H9 (cell line): ENCODE results near the gene HSPA1L. TPM values are rescaled to one million over a fixed set of nuclear protein-coding genes. Genes with fewer than 3 reads are reported as not detected.

ENCODE experiments used
- DNase-seq: peaks from one replicate; pipeline ENCODE4 v3.0.0-alpha.2; 2017
- H2AFZ ChIP-seq: one replicate; pipeline ENCODE4 v1.6.1; 2013; ENCODE audit warnings: mild to moderate bottlenecking, low read length, control low read depth, moderate library complexity
- H2AK5ac ChIP-seq: 2 replicates; pipeline ENCODE4 v1.6.1; 2013; ENCODE audit warnings: low read length, control low read depth, mixed read lengths; ENCODE audit not compliant: insufficient read length
- H2BK120ac ChIP-seq: one replicate; pipeline ENCODE4 v1.6.1; 2013; ENCODE audit warnings: low read depth, mild to moderate bottlenecking, low read length, control low read depth, inconsistent platforms; ENCODE audit not compliant: poor library complexity, severe bottlenecking
- H2BK12ac ChIP-seq: 2 replicates; pipeline ENCODE4 v1.6.1; 2013; ENCODE audit warnings: low read length, control low read depth, mixed read lengths, low read depth; ENCODE audit not compliant: insufficient read length
- H2BK15ac ChIP-seq: 2 replicates; pipeline ENCODE4 v1.6.1; 2013; ENCODE audit warnings: low read depth, low read length, control low read depth
- H2BK20ac ChIP-seq: one replicate; pipeline ENCODE4 v1.6.1; 2013; ENCODE audit warnings: low read depth, mild to moderate bottlenecking, low read length, control low read depth, inconsistent platforms; ENCODE audit not compliant: poor library complexity, severe bottlenecking
- H2BK5ac ChIP-seq: 2 replicates; pipeline ENCODE4 v1.6.1; 2013; ENCODE audit warnings: low read length, control low read depth, mixed read lengths; ENCODE audit not compliant: insufficient read length
- H3K14ac ChIP-seq: 2 replicates; pipeline ENCODE4 v1.6.1; 2013; ENCODE audit warnings: low read length, control low read depth; ENCODE audit not compliant: insufficient read depth
- H3K18ac ChIP-seq: 2 replicates; pipeline ENCODE4 v1.6.1; 2013; ENCODE audit warnings: low read depth, mild to moderate bottlenecking, mixed read lengths, low read length, control low read depth; ENCODE audit not compliant: insufficient read length
- H3K23ac ChIP-seq: 2 replicates; pipeline ENCODE4 v1.6.1; 2013; ENCODE audit warnings: low read length, control low read depth, mixed read lengths, low read depth; ENCODE audit not compliant: insufficient read length
- H3K23me2 ChIP-seq: 2 replicates; pipeline ENCODE4 v1.6.1; 2013; ENCODE audit warnings: low read depth, mild to moderate bottlenecking, mixed read lengths, low read length, control low read depth; ENCODE audit not compliant: insufficient read length, poor library complexity, severe bottlenecking
- H3K27ac ChIP-seq: 2 replicates; pipeline ENCODE4 v1.5.1; 2013; ENCODE audit warnings: low read length, control low read depth, mixed read lengths, low read depth; ENCODE audit not compliant: insufficient read length
- H3K27me3 ChIP-seq: 2 replicates; pipeline ENCODE4 v1.6.1; 2013; ENCODE audit warnings: low read length, control low read depth, inconsistent platforms; ENCODE audit not compliant: insufficient read depth
- H3K4ac ChIP-seq: 2 replicates; pipeline ENCODE4 v1.6.1; 2013; ENCODE audit warnings: low read depth, mild to moderate bottlenecking, control low read depth, inconsistent platforms, low read length, moderate library complexity
- H3K4me1 ChIP-seq: 2 replicates; pipeline ENCODE4 v1.6.1; 2013; ENCODE audit warnings: low read length, control low read depth, inconsistent platforms; ENCODE audit not compliant: insufficient read depth
- H3K4me2 ChIP-seq: 2 replicates; pipeline ENCODE4 v1.6.1; 2013; ENCODE audit warnings: low read length, control low read depth, mixed read lengths; ENCODE audit not compliant: insufficient read length, insufficient read depth
- H3K56ac ChIP-seq: 2 replicates; pipeline ENCODE4 v1.6.1; 2013; ENCODE audit warnings: low read depth, mild to moderate bottlenecking, mixed read lengths, low read length, control low read depth; ENCODE audit not compliant: insufficient read length
- H3K79me1 ChIP-seq: 2 replicates; pipeline ENCODE4 v1.6.1; 2013; ENCODE audit warnings: low read depth, mild to moderate bottlenecking, moderate library complexity, low read length, control low read depth, inconsistent platforms; ENCODE audit not compliant: insufficient read depth, poor library complexity, severe bottlenecking
- H3K79me2 ChIP-seq: 2 replicates; pipeline ENCODE4 v1.6.1; 2013; ENCODE audit warnings: low read length, control low read depth, inconsistent platforms; ENCODE audit not compliant: insufficient read depth
- H3K9ac ChIP-seq: 2 replicates; pipeline ENCODE4 v1.6.1; 2013; ENCODE audit warnings: low read length, control low read depth, mixed read lengths; ENCODE audit not compliant: insufficient read length; ENCODE audit errors: extremely low read depth
- H3K9me3 ChIP-seq: one replicate; pipeline ENCODE4 v1.6.1; 2013; ENCODE audit warnings: low read depth, low read length, inconsistent platforms; ENCODE audit not compliant: control insufficient read depth
- H3T11ph ChIP-seq: one replicate; pipeline ENCODE4 v1.6.1; 2013; ENCODE audit warnings: mild to moderate bottlenecking, low read length, control low read depth, inconsistent platforms
- H4K20me1 ChIP-seq: one replicate; pipeline ENCODE4 v1.6.1; 2013; ENCODE audit not compliant: control insufficient read depth, insufficient read length, insufficient read depth
- H4K5ac ChIP-seq: 2 replicates; pipeline ENCODE4 v1.6.1; 2013; ENCODE audit warnings: low read depth, mild to moderate bottlenecking, mixed read lengths, low read length, control low read depth; ENCODE audit not compliant: insufficient read length
- H4K8ac ChIP-seq: replicated peaks from 2 replicates; pipeline ENCODE4 v1.6.1; 2013; ENCODE audit warnings: low read length, control low read depth, mixed read lengths, low read depth; ENCODE audit not compliant: insufficient read length
- H4K91ac ChIP-seq: 2 replicates; pipeline ENCODE4 v1.6.1; 2013; ENCODE audit warnings: low read depth, mild to moderate bottlenecking, moderate library complexity, mixed read lengths, low read length, control low read depth; ENCODE audit not compliant: insufficient read length
- H3K27ac Mint-ChIP-seq, 3 experiments: 2 replicates in 2 of 3; 3 replicates in 1 of 3; pipeline ENCODE4 v1.8.0; 2020 to 2021; ENCODE audit warnings: mixed read lengths in 3 of 3, mild to moderate bottlenecking in 1 of 3, moderate library complexity in 1 of 3
- H3K27me3 Mint-ChIP-seq: 2 replicates; pipeline ENCODE4 v1.8.0; 2021; ENCODE audit warnings: low read depth, mild to moderate bottlenecking, moderate library complexity, mixed read lengths
- H3K36me3 Mint-ChIP-seq, 3 experiments: 2 replicates in 2 of 3; 3 replicates in 1 of 3; pipeline ENCODE4 v1.8.0; 2020 to 2021; ENCODE audit warnings: low read depth in 3 of 3, mixed read lengths in 3 of 3; ENCODE audit not compliant: insufficient read depth in 1 of 3
- H3K4me1 Mint-ChIP-seq, 2 experiments: 2 replicates each; pipeline ENCODE4 v1.8.0; 2020; ENCODE audit warnings: mixed read lengths in 2 of 2
- H3K4me3 Mint-ChIP-seq, 2 experiments: 2 replicates in 1 of 2; 3 replicates in 1 of 2; pipeline ENCODE4 v1.8.0; 2020 to 2021; ENCODE audit warnings: mild to moderate bottlenecking in 2 of 2, mixed read lengths in 2 of 2, moderate library complexity in 1 of 2
- H3K9me3 Mint-ChIP-seq, 2 experiments: 2 replicates in 1 of 2; 3 replicates in 1 of 2; pipeline ENCODE4 v1.8.0; 2020; ENCODE audit warnings: mild to moderate bottlenecking in 2 of 2, mixed read lengths in 2 of 2, moderate library complexity in 1 of 2
- WGBS: extraction: QIAGEN DNeasy Blood & Tissue Kit; methylation state at CpG from one replicate; pipeline ENCODE4 v1.1.7; 2013; ENCODE audit warnings: missing lambda C conversion rate, low lambda C conversion rate, mixed read lengths; ENCODE audit not compliant: insufficient read length; ENCODE audit errors: extremely low coverage; 5-methylcytosine and 5-hydroxymethylcytosine counted together
- total RNA-seq: library from RNA; stranded (reverse); gene quantifications from 2 replicates; pipeline ENCODE4 v1.2.1, GENCODE V29; 2021
- TF ChIP-seq, protein P1 (sequence below): fragments of 200-600 bp; sonication (generic); conservative IDR thresholded peaks from 3 replicates; pipeline ENCODE4 v1.8.0; 2021; ENCODE audit warnings: antibody characterized with exemption, mild to moderate bottlenecking

The HSPA1L gene
- total RNA-seq, 1 experiment from 2014 or later: 2.5 TPM

DNA sequence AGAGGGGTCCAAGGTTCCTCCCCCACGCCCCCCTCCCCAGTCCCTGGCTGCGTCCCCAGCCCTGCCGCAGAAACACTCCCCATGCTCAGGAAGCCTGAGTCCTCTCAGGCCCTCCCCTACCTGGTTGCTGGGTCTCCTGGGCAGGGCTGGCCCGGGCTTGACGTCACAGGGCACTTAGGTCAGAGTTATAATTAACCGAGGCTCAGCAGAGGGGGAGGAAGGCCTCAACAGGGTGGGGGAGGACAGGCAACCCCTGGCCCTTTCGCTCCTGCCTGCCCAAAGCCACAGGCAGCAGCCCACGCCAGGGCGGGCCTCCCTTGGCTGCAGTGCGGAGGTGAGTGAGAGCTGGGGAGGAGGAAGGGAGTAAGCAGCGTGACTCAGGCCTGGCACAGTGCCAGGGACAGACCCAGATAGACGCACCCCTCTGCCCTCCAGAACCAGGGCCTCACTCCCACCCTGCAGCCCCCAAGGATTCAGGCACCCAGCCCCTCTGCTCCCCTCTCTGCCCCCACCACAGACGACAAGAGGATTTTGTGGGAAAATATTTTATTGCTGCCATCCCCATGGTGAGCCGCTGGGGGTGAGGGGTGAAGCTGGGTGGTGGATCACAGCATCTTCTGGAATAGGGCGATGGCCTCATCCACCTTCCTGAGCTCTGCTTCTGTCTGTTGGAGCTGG is 38.0 kb downstream of the HSPA1L start, which contains the start of gene VWA7:
Gene VWA7, minus strand, starts transcription at position 340 of the 678 bp plus-strand sequence. CDS start 549 bp downstream, outside the sequence.
- Histone ChIP-seq H3K18ac (no peak within 1 kb of the TSS), H3K27me3 (no peaks in the 10 kb centered on the region), H2BK20ac (no peak within 1 kb of the TSS), H3K56ac (no peak within 1 kb of the TSS), H3K79me2 (no peaks in the 10 kb centered on the region), H4K91ac (no peak within 1 kb of the TSS), H3K14ac (no peak within 1 kb of the TSS), H3K27ac (no peak within 1 kb of the TSS), H3K4me2 (no peak within 1 kb of the TSS), H3K79me1 (no peaks in the 10 kb centered on the region), H3K4ac (no peak within 1 kb of the TSS), H4K20me1 (no peaks in the 10 kb centered on the region), H2BK5ac (no peak within 1 kb of the TSS), H2AK5ac (no peak within 1 kb of the TSS), H4K5ac (no peak within 1 kb of the TSS), H2AFZ (no peak within 1 kb of the TSS), H3K9ac (no peak within 1 kb of the TSS), H2BK12ac (no peak within 1 kb of the TSS), H4K8ac (no peak within 1 kb of the TSS), H3K23ac (no peak within 1 kb of the TSS), H3T11ph (no peak within 1 kb of the TSS), H3K4me1 (no peaks in the 10 kb centered on the region), H2BK15ac (no peak within 1 kb of the TSS), H3K23me2 (no peaks in the 10 kb centered on the region), H2BK120ac (no peak within 1 kb of the TSS), H3K9me3 (no peaks in the 10 kb centered on the region)
- peak within 1 kb of the TSS in 2 of 3 experiments; percentile 52 to 61; a peak in 4 of 7 replicates for H3K27ac Mint-ChIP-seq
- H3K9me3 Mint-ChIP-seq: no peaks in the 10 kb centered on the region
- H3K27me3 Mint-ChIP-seq: no peaks in the 10 kb centered on the region
- no peak for DNase-seq
- peaks cover 5 to 10% of the 10 kb centered on the region in 2 experiments; a peak in 3 of 4 replicates for H3K4me1 Mint-ChIP-seq
- no peak within 1 kb of the TSS for H3K4me3 Mint-ChIP-seq
- peaks cover 24 to 45% (median 30%) of the 10 kb centered on the region in 3 experiments; a peak in 6 of 7 replicates for H3K36me3 Mint-ChIP-seq
- WGBS: no CpG with 5 or more reads among the region's 15 CpGs
- TF ChIP-seq, protein P1, sequence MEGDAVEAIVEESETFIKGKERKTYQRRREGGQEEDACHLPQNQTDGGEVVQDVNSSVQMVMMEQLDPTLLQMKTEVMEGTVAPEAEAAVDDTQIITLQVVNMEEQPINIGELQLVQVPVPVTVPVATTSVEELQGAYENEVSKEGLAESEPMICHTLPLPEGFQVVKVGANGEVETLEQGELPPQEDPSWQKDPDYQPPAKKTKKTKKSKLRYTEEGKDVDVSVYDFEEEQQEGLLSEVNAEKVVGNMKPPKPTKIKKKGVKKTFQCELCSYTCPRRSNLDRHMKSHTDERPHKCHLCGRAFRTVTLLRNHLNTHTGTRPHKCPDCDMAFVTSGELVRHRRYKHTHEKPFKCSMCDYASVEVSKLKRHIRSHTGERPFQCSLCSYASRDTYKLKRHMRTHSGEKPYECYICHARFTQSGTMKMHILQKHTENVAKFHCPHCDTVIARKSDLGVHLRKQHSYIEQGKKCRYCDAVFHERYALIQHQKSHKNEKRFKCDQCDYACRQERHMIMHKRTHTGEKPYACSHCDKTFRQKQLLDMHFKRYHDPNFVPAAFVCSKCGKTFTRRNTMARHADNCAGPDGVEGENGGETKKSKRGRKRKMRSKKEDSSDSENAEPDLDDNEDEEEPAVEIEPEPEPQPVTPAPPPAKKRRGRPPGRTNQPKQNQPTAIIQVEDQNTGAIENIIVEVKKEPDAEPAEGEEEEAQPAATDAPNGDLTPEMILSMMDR: no peak
